ENCODE data around the gene PDE4C.
"Not testable (repeated sequence)": the region's sequence is repeated elsewhere in the genome, so short reads cannot be mapped to it uniquely, and the experiment has no call there.

PDE4C gene

GRCh38 chr19:18221815-18222725 lies 4.2 kb downstream of the PDE4C start:
- Histone ChIP-seq H3K9ac (ENCODE audit: low read depth in 1 of 2, low read length in 2 of 2) (no peak overlapping the region), H3K9me3 (ENCODE audit: control insufficient read depth in 2 of 2, low read length in 2 of 2) (no peaks in the 10 kb centered on the region), H3K36me3 (ENCODE audit: control insufficient read depth in 2 of 2, insufficient read depth in 2 of 2, low read length in 2 of 2) (no peaks in the 10 kb centered on the region), H3K4me3 (ENCODE audit: low read length in 2 of 2) (no peak overlapping the region), H3K27ac (ENCODE audit: low read depth in 2 of 2, low read length in 2 of 2) (no peak overlapping the region), H3K4me1 (ENCODE audit: control insufficient read depth in 2 of 2, insufficient read depth in 2 of 2, low read length in 2 of 2) (peaks cover 4 to 11% of the 10 kb centered on the region in 2 donors), H3K27me3 (ENCODE audit: control insufficient read depth in 2 of 2, insufficient read depth in 2 of 2, low read length in 2 of 2) (peaks cover 14 to 20% of the 10 kb centered on the region in 2 donors)

- Histone ChIP-seq H3K27ac (ENCODE audit: low read depth in 2 of 2, low read length in 2 of 2) (no peak overlapping the region), H3K27me3 (ENCODE audit: control insufficient read depth in 2 of 2, insufficient read depth in 2 of 2, low read length in 2 of 2) (peaks cover 12 to 13% of the 10 kb centered on the region in 2 donors), H3K9me3 (ENCODE audit: control insufficient read depth in 2 of 2, low read length in 2 of 2) (no peaks in the 10 kb centered on the region), H3K9ac (ENCODE audit: low read depth in 1 of 2, low read length in 2 of 2) (no peak overlapping the region), H3K4me3 (ENCODE audit: low read length in 2 of 2) (no peak overlapping the region), H3K36me3 (ENCODE audit: control insufficient read depth in 2 of 2, insufficient read depth in 2 of 2, low read length in 2 of 2) (no peaks in the 10 kb centered on the region), H3K4me1 (ENCODE audit: control insufficient read depth in 2 of 2, insufficient read depth in 2 of 2, low read length in 2 of 2) (peaks cover 4 to 11% of the 10 kb centered on the region in 2 donors)
Measured at GRCh38 chr19:18220632-18221275, 5.5 kb downstream of the PDE4C start.

DNA sequence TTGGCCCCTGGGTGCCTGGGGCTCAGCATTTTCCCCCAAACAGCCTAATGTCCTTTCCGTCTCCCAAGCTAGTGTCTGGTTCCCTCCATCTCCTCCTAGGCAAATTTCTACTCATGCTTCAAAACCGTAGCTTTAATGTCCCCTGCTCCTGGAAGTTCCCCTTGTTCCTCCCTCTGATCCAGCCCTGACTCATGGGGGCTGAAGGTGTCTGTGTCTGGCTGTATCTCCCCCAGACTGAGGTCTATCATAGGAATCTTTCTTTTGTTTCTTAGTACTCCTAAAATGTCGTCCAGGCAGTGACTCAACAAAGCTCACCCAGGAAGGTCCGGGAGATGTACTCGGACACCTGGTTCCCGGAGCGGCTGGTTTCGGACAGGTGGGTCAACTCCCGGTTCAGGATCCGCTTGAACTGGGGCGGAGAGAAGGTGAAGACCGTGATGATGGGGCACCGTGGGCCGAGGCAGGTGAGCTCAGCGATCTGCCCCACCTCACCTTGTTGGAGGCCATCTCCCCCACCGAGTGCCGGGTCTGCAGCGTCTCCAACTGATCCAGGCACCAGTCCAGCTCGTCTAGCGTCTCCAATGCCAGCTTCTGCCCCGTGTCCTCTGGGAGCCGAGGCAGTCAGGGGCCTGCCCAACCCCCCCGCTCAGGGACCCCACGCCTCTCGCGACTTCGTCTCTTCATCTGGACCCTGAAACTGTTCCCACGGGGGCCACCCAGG lies 6.2 kb downstream of the PDE4C start:
- H3K9ac ChIP-seq (ENCODE audit: low read depth in 1 of 2, low read length in 2 of 2), result no peak overlapping the region
- peaks cover 4 to 10% of the 10 kb centered on the region in 2 donors for H3K4me1 ChIP-seq (ENCODE audit: control insufficient read depth in 2 of 2, insufficient read depth in 2 of 2, low read length in 2 of 2)
- H3K27me3 ChIP-seq (ENCODE audit: control insufficient read depth in 2 of 2, insufficient read depth in 2 of 2, low read length in 2 of 2), result peaks cover 5 to 7% of the 10 kb centered on the region in 2 donors

GRCh38 chr19:18218600-18218999 lies 7.6 kb downstream of the PDE4C start:
- no peak overlapping the region for H3K9ac ChIP-seq (ENCODE audit: low read depth in 1 of 2, low read length in 2 of 2)
- H3K27me3 ChIP-seq (ENCODE audit: control insufficient read depth in 2 of 2, insufficient read depth in 2 of 2, low read length in 2 of 2), result peaks cover 0 to 4% of the 10 kb centered on the region in 2 donors
- H3K4me3 ChIP-seq (ENCODE audit: low read length in 2 of 2), result no peak overlapping the region
- no peak overlapping the region for H3K27ac ChIP-seq (ENCODE audit: low read depth in 2 of 2, low read length in 2 of 2)
- H3K4me1 ChIP-seq (ENCODE audit: control insufficient read depth in 2 of 2, insufficient read depth in 2 of 2, low read length in 2 of 2), result no peaks in the 10 kb centered on the region
- no peaks in the 10 kb centered on the region for H3K36me3 ChIP-seq (ENCODE audit: control insufficient read depth in 2 of 2, insufficient read depth in 2 of 2, low read length in 2 of 2)
- H3K9me3 ChIP-seq (ENCODE audit: control insufficient read depth in 2 of 2, low read length in 2 of 2), result no peaks in the 10 kb centered on the region

More for the DNA sequence above, 6.2 kb downstream of the PDE4C start:
- Histone ChIP-seq H3K4me3 (ENCODE audit: low read length in 2 of 2) (no peak overlapping the region), H3K9me3 (ENCODE audit: control insufficient read depth in 2 of 2, low read length in 2 of 2) (no peaks in the 10 kb centered on the region), H3K27ac (ENCODE audit: low read depth in 2 of 2, low read length in 2 of 2) (no peak overlapping the region), H3K36me3 (ENCODE audit: control insufficient read depth in 2 of 2, insufficient read depth in 2 of 2, low read length in 2 of 2) (no peaks in the 10 kb centered on the region)

- Histone ChIP-seq H3K27ac (ENCODE audit: low read depth in 2 of 2, low read length in 2 of 2) (no peak overlapping the region), H3K27me3 (ENCODE audit: control insufficient read depth in 2 of 2, insufficient read depth in 2 of 2, low read length in 2 of 2) (peaks cover 0 to 4% of the 10 kb centered on the region in 2 donors), H3K9ac (ENCODE audit: low read depth in 1 of 2, low read length in 2 of 2) (no peak overlapping the region), H3K4me1 (ENCODE audit: control insufficient read depth in 2 of 2, insufficient read depth in 2 of 2, low read length in 2 of 2) (no peaks in the 10 kb centered on the region), H3K36me3 (ENCODE audit: control insufficient read depth in 2 of 2, insufficient read depth in 2 of 2, low read length in 2 of 2) (no peaks in the 10 kb centered on the region), H3K9me3 (ENCODE audit: control insufficient read depth in 2 of 2, low read length in 2 of 2) (no peaks in the 10 kb centered on the region), H3K4me3 (ENCODE audit: low read length in 2 of 2) (no peak overlapping the region)
Measured at GRCh38 chr19:18218159-18218558, 8.1 kb downstream of the PDE4C start.

DNA sequence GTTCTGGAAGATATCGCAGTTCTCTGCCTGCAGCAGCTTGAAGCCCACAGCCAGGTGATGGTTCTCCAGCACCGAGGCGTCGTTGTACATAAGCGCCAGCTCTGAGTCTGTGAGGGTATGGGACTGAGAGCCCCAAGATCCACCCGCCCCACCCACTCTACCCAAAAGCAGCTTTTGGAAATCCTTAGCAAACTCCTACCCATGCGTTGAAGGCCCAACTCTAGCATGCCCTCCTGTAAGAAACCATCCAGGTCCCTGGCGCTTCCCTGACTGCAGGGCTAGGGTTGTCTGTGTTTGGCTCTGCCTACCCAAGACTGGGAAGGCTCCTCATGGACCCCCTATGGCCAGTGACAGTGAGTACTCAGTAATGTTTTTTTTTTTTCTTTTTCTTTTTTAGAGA lies 9.4 kb downstream of the PDE4C start:
- Histone ChIP-seq H3K36me3 (ENCODE audit: control insufficient read depth in 2 of 2, insufficient read depth in 2 of 2, low read length in 2 of 2) (no peaks in the 10 kb centered on the region), H3K4me3 (ENCODE audit: low read length in 2 of 2) (no peak overlapping the region), H3K9me3 (ENCODE audit: control insufficient read depth in 2 of 2, low read length in 2 of 2) (no peaks in the 10 kb centered on the region), H3K27ac (ENCODE audit: low read depth in 2 of 2, low read length in 2 of 2) (no peak overlapping the region), H3K4me1 (ENCODE audit: control insufficient read depth in 2 of 2, insufficient read depth in 2 of 2, low read length in 2 of 2) (no peaks in the 10 kb centered on the region), H3K27me3 (ENCODE audit: control insufficient read depth in 2 of 2, insufficient read depth in 2 of 2, low read length in 2 of 2) (no peaks in the 10 kb centered on the region), H3K9ac (ENCODE audit: low read depth in 1 of 2, low read length in 2 of 2) (no peak overlapping the region)

GRCh38 chr19:18214779-18215433 lies 11.3 kb downstream of the PDE4C start:
- Histone ChIP-seq H3K9me3 (ENCODE audit: control insufficient read depth in 2 of 2, low read length in 2 of 2) (no peaks in the 10 kb centered on the region), H3K9ac (ENCODE audit: low read depth in 1 of 2, low read length in 2 of 2) (no peak overlapping the region), H3K27me3 (ENCODE audit: control insufficient read depth in 2 of 2, insufficient read depth in 2 of 2, low read length in 2 of 2) (no peaks in the 10 kb centered on the region), H3K4me3 (ENCODE audit: low read length in 2 of 2) (no peak overlapping the region), H3K27ac (ENCODE audit: low read depth in 2 of 2, low read length in 2 of 2) (no peak overlapping the region), H3K4me1 (ENCODE audit: control insufficient read depth in 2 of 2, insufficient read depth in 2 of 2, low read length in 2 of 2) (no peaks in the 10 kb centered on the region), H3K36me3 (ENCODE audit: control insufficient read depth in 2 of 2, insufficient read depth in 2 of 2, low read length in 2 of 2) (no peaks in the 10 kb centered on the region)

GRCh38 chr19:18211683-18212082 lies 14.6 kb downstream of the PDE4C start:
- Histone ChIP-seq H3K9ac (ENCODE audit: low read depth in 1 of 2, low read length in 2 of 2) (no peak overlapping the region), H3K27me3 (ENCODE audit: control insufficient read depth in 2 of 2, insufficient read depth in 2 of 2, low read length in 2 of 2) (peaks cover 0 to 5% of the 10 kb centered on the region in 2 donors), H3K4me3 (ENCODE audit: low read length in 2 of 2) (no peak overlapping the region), H3K9me3 (ENCODE audit: control insufficient read depth in 2 of 2, low read length in 2 of 2) (no peaks in the 10 kb centered on the region), H3K36me3 (ENCODE audit: control insufficient read depth in 2 of 2, insufficient read depth in 2 of 2, low read length in 2 of 2) (no peaks in the 10 kb centered on the region), H3K27ac (ENCODE audit: low read depth in 2 of 2, low read length in 2 of 2) (no peak overlapping the region), H3K4me1 (ENCODE audit: control insufficient read depth in 2 of 2, insufficient read depth in 2 of 2, low read length in 2 of 2) (no peaks in the 10 kb centered on the region)

DNA sequence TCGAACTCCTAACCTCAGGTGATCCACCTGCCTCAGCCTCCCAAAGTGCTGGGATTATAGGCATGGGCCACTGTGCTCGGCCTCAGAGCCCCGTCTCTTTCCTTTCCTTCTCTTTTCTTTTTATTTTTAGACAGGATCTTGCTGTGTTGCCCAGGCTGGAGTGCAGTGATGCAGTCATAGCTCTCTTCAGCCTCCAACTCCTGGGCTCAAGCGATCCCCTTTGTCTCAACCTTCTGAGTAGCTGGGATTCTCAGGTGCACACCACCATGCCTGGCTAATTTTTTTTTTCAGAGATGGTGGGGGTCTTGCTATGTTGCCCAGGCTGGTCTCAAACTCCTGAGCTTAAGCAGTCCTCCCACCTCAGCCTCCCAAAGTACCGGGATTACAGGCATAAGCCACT lies 16.3 kb downstream of the PDE4C start:
- H3K4me1 ChIP-seq (ENCODE audit: control insufficient read depth in 2 of 2, insufficient read depth in 2 of 2, low read length in 2 of 2); H3K9me3 ChIP-seq (ENCODE audit: control insufficient read depth in 2 of 2, low read length in 2 of 2); H3K36me3 ChIP-seq (ENCODE audit: control insufficient read depth in 2 of 2, insufficient read depth in 2 of 2, low read length in 2 of 2); H3K4me3 ChIP-seq (ENCODE audit: low read length in 2 of 2); H3K9ac ChIP-seq (ENCODE audit: low read depth in 1 of 2, low read length in 2 of 2); H3K27ac ChIP-seq (ENCODE audit: low read depth in 2 of 2, low read length in 2 of 2); H3K27me3 ChIP-seq (ENCODE audit: control insufficient read depth in 2 of 2, insufficient read depth in 2 of 2, low read length in 2 of 2): not testable (repeated sequence)
